Fibroblast of skin of left quadriceps (primary cell): ENCODE results near the gene PACSIN2.

ENCODE experiments used
- DNase-seq, 2 experiments: peaks; one replicate each; pipeline ENCODE4 v3.0.0-alpha.2; 2013; ENCODE audit warnings: low read depth in 2 of 2

The PACSIN2 gene

GRCh38 chr22:42863349-42863961 lies 151.5 kb downstream of the PACSIN2 start:
- DNase-seq: peak; percentile 76 to 81

GRCh38 chr22:42862045-42862734 lies 152.8 kb downstream of the PACSIN2 start:
- DNase-seq: peak in 1 of 2 experiments; percentile 16

- DNase-seq: no peak
Measured at GRCh38 chr22:42860968-42861367, 154.0 kb downstream of the PACSIN2 start.

GRCh38 chr22:42857845-42858481 lies 157.0 kb downstream of the PACSIN2 start:
- no peak for DNase-seq

- DNase-seq: peak; percentile 87 to 88
Measured at GRCh38 chr22:42856865-42857704, 157.9 kb downstream of the PACSIN2 start, which contains the start of gene ARFGAP3. TSS of gene ARFGAP3 (minus strand) at chr22:42857273. CDS start at chr22:42857182, 91 bp downstream.

- no peak for DNase-seq
Measured at GRCh38 chr22:42856179-42856864, 158.6 kb downstream of the PACSIN2 start.

GRCh38 chr22:42855721-42856120 lies 159.2 kb downstream of the PACSIN2 start:
- DNase-seq: no peak

- DNase-seq: no peak
Measured at GRCh38 chr22:42855211-42855610, 159.7 kb downstream of the PACSIN2 start.

- DNase-seq: no peak
Measured at GRCh38 chr22:42848941-42849550, 165.9 kb downstream of the PACSIN2 start.

GRCh38 chr22:42847110-42847509 lies 167.8 kb downstream of the PACSIN2 start:
- DNase-seq: no peak

GRCh38 chr22:42844756-42845155 lies 170.2 kb downstream of the PACSIN2 start:
- DNase-seq: no peak

- no peak for DNase-seq
Measured at GRCh38 chr22:42842658-42843370, 172.1 kb downstream of the PACSIN2 start.

GRCh38 chr22:42841444-42841843 lies 173.5 kb downstream of the PACSIN2 start:
- peak; percentile 30 to 38 for DNase-seq

- no peak for DNase-seq
Measured at GRCh38 chr22:42837556-42837955, 177.4 kb downstream of the PACSIN2 start.

GRCh38 chr22:42836026-42836425 lies 178.9 kb downstream of the PACSIN2 start:
- no peak for DNase-seq

- no peak for DNase-seq
Measured at GRCh38 chr22:42834177-42834949, 180.6 kb downstream of the PACSIN2 start.

GRCh38 chr22:42833104-42833503 lies 181.8 kb downstream of the PACSIN2 start:
- no peak for DNase-seq

- no peak for DNase-seq
Measured at GRCh38 chr22:42831712-42832111, 183.2 kb downstream of the PACSIN2 start.

- DNase-seq: no peak
Measured at GRCh38 chr22:42830161-42830560, 184.8 kb downstream of the PACSIN2 start.
